SK-N-SH (cell line): ENCODE results near the gene DNM2. TPM values are rescaled to one million over a fixed set of nuclear protein-coding genes. Genes with fewer than 3 reads are reported as not detected.
A peak's percentile ranks its signal among the peaks of the same experiment; 100 is the strongest.

ENCODE experiments used
- CTCF ChIA-PET: fragments of 300-600, 350-600 bp; formaldehyde crosslinking; extraction: SDS; loops from one replicate; lab custom pipeline; 2021; lab: Yijun Ruan, JAX
- POLR2A ChIA-PET: fragments of 350-600 bp; sonication (Branson Sonifier 250); formaldehyde crosslinking; extraction: SDS; loops from one replicate; lab custom pipeline; 2020; ENCODE audit warnings: antibody characterized with exemption, inconsistent platforms; lab: Yijun Ruan, JAX
- DNase-seq: peaks from one replicate; pipeline ENCODE4 v3.0.0; 2012
- H2AFZ ChIP-seq: fragments of 200-600 bp; sonication (generic); 2 replicates; pipeline ENCODE4 v1.8.1; 2016; ENCODE audit warnings: antibody characterized with exemption, mild to moderate bottlenecking, low read depth
- H3F3A ChIP-seq: fragments of 200-600 bp; sonication (generic); replicated peaks from 2 replicates; pipeline ENCODE3; 2016; ENCODE audit warnings: antibody characterized with exemption, mild to moderate bottlenecking; ENCODE audit not compliant: insufficient read depth
- H3K27ac ChIP-seq, 2 experiments: fragments of 200-500 bp in 1 of 2; fragments of 200-600 bp in 1 of 2; sonication (Bioruptor generic) in 1 of 2; sonication (generic), shearing (Covaris generic) in 1 of 2; 2 replicates each; pipeline versions ENCODE4 v1.5.1 to v1.6.1; 2014 to 2016; ENCODE audit warnings: low read depth in 2 of 2, inconsistent platforms in 1 of 2, low read length in 1 of 2, mild to moderate bottlenecking in 1 of 2, mixed read lengths in 1 of 2
- H3K27me3 ChIP-seq: fragments of 200-600 bp; sonication (generic), shearing (Covaris generic); 2 replicates; pipeline ENCODE4 v1.6.1; 2016; ENCODE audit warnings: mixed run types; ENCODE audit not compliant: insufficient read depth
- H3K36me3 ChIP-seq, 2 experiments: fragments of 200-500 bp in 1 of 2; fragments of 200-600 bp in 1 of 2; sonication (Bioruptor generic) in 1 of 2; sonication (generic) in 1 of 2; replicated peaks in 1 of 2; 2 replicates each; pipeline versions ENCODE3 to v1.5.1; 2014 to 2016; ENCODE audit warnings: low read length in 1 of 2, mild to moderate bottlenecking in 1 of 2; ENCODE audit not compliant: insufficient read depth in 2 of 2, control insufficient read depth in 1 of 2
- H3K4me1 ChIP-seq, 2 experiments: fragments of 200-500 bp in 1 of 2; fragments of 200-600 bp in 1 of 2; sonication (Bioruptor generic) in 1 of 2; sonication (generic), shearing (Covaris generic) in 1 of 2; 2 replicates each; pipeline versions ENCODE4 v1.5.1 to v1.6.1; 2014 to 2016; ENCODE audit warnings: low read depth in 1 of 2, low read length in 1 of 2, mixed run types in 1 of 2; ENCODE audit not compliant: insufficient read depth in 2 of 2, control insufficient read depth in 1 of 2
- H3K4me2 ChIP-seq: fragments of 200-600 bp; sonication (generic), shearing (Covaris generic); 2 replicates; pipeline ENCODE4 v1.6.1; 2017; ENCODE audit warnings: mixed run types
- H3K4me3 ChIP-seq, 2 experiments: fragments of 200-500 bp in 1 of 2; fragments of 200-600 bp in 1 of 2; sonication (Bioruptor generic) in 1 of 2; sonication (generic), shearing (Covaris generic) in 1 of 2; 2 replicates each; pipeline versions ENCODE4 v1.5.1 to v1.8.1; 2014 to 2016; ENCODE audit warnings: low read depth in 2 of 2, inconsistent platforms in 1 of 2, low read length in 1 of 2, mild to moderate bottlenecking in 1 of 2, mixed read lengths in 1 of 2, moderate library complexity in 1 of 2
- H3K79me2 ChIP-seq: fragments of 200-600 bp; sonication (generic); 2 replicates; pipeline ENCODE4 v1.8.1; 2017; ENCODE audit warnings: mild to moderate bottlenecking; ENCODE audit not compliant: insufficient read depth
- H3K9ac ChIP-seq: fragments of 200-600 bp; sonication (generic); 2 replicates; pipeline ENCODE4 v1.6.1; 2017; ENCODE audit warnings: mixed run types
- H3K9me2 ChIP-seq: fragments of 200-600 bp; sonication (generic); 2 replicates; pipeline ENCODE4 v1.6.1; 2017; ENCODE audit warnings: mixed run types
- H3K9me3 ChIP-seq: fragments of 200-600 bp; sonication (generic); 2 replicates; pipeline ENCODE4 v1.6.1; 2017; ENCODE audit warnings: mixed run types, mild to moderate bottlenecking, moderate library complexity
- H4K20me1 ChIP-seq: fragments of 200-600 bp; sonication (generic); 2 replicates; pipeline ENCODE4 v1.6.1; 2017; ENCODE audit warnings: mild to moderate bottlenecking, mixed run types; ENCODE audit not compliant: insufficient read depth
- FOSL2 ChIP-seq: IDR thresholded peaks from 2 replicates; pipeline ENCODE4 v1.4.0; 2012; ENCODE audit warnings: low read depth, mild to moderate bottlenecking, moderate library complexity, borderline replicate concordance
- FOXJ3 ChIP-seq: sonication (generic); formaldehyde crosslinking; IDR thresholded peaks from 2 replicates; pipeline ENCODE4 v1.5.1; 2020; ENCODE audit warnings: mild to moderate bottlenecking, missing genetic modification reagents
- GABPA ChIP-seq: IDR thresholded peaks from 2 replicates; pipeline ENCODE4 v1.4.0; 2012; ENCODE audit warnings: low read depth, mild to moderate bottlenecking
- JUND ChIP-seq: IDR thresholded peaks from 2 replicates; pipeline ENCODE4 v1.4.0; 2012
- MXI1 ChIP-seq: IDR thresholded peaks from 2 replicates; pipeline ENCODE4 v1.6.1; 2012; ENCODE audit warnings: mild to moderate bottlenecking, low read depth, low read length, improper control_type of control experiment
- NFIC ChIP-seq: IDR thresholded peaks from 2 replicates; pipeline ENCODE4 v1.4.0; 2012; ENCODE audit warnings: borderline replicate concordance
- PBX3 ChIP-seq: IDR thresholded peaks from 2 replicates; pipeline ENCODE4; 2012
- REST ChIP-seq: IDR thresholded peaks from 2 replicates; pipeline ENCODE4 v1.6.1; 2012; ENCODE audit warnings: mild to moderate bottlenecking, low read depth, low read length, moderate library complexity
- WGBS: methylation state at CpG from one replicate; pipeline ENCODE4 v1.1.6; 2017; ENCODE audit warnings: low lambda C conversion rate; 5-methylcytosine and 5-hydroxymethylcytosine counted together
- polyA plus RNA-seq, 3 experiments: library from polyadenylated mRNA; depleted of rRNA; stranded (reverse); fragments of >200 nt; gene quantifications; 2 replicates each; pipeline ENCODE4 v1.2.3, GENCODE V29; 2012
- TF ChIP-seq, protein P1 (sequence below): IDR thresholded peaks from 2 replicates; pipeline ENCODE4 v1.4.0; 2012; ENCODE audit warnings: low read depth, borderline replicate concordance
- TF ChIP-seq, protein P2 (sequence below): fragments of 150-350 bp; IDR thresholded peaks from 2 replicates; pipeline ENCODE4 v1.6.1; 2016; ENCODE audit warnings: mild to moderate bottlenecking, low read depth, low read length

DNM2 gene
- polyA plus RNA-seq, 1 of the 3 experiments (the other 2 are of a cell fraction), result 52.5 TPM

DNA sequence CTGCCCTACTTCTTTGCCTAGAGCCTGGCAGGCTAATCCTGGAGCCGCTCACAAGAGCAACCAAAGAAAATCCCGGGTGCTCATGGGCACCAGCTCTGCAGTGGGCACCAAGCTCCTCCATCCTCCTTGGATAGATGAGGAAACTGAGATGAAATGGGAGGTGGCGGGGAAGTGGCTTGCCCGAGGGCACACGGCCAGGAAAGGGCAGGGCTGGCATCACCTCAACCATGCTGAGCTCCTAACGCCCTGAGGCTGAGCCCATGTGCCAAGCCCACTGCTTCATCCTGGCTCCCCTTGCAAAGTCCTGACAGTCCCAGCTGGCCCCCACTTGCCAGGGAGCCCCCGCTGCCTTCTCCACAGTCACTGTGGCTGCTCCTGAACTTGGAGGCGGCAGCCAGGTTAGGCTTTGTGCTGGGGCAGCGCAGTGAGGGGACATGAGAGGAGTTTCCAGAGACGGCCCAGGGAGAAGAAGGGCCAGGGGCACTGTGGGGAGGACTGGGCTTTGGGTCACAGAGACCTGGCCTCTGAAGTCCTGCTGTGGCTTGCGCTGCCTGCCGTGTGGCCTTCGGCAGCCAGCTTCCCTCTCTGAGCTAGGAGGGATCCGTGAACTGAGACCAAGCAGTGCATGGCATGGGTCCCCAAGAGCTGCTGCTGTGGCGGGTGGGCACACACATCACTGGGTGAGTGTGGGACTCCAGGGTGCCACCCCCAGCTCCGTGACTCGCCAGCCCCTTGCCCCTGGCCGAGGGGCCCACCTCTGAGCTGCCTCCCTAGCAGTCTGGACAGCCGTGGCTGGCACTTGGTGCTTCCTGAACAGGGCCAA is 100.6 kb downstream of the DNM2 start:
- no peaks in the 10 kb centered on the region for H3K9me2 ChIP-seq
- TF ChIP-seq FOXJ3, result no peak
- TF ChIP-seq JUND, result no peak
- TF ChIP-seq, protein P1, sequence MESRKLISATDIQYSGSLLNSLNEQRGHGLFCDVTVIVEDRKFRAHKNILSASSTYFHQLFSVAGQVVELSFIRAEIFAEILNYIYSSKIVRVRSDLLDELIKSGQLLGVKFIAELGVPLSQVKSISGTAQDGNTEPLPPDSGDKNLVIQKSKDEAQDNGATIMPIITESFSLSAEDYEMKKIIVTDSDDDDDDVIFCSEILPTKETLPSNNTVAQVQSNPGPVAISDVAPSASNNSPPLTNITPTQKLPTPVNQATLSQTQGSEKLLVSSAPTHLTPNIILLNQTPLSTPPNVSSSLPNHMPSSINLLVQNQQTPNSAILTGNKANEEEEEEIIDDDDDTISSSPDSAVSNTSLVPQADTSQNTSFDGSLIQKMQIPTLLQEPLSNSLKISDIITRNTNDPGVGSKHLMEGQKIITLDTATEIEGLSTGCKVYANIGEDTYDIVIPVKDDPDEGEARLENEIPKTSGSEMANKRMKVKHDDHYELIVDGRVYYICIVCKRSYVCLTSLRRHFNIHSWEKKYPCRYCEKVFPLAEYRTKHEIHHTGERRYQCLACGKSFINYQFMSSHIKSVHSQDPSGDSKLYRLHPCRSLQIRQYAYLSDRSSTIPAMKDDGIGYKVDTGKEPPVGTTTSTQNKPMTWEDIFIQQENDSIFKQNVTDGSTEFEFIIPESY, result no peak
- TF ChIP-seq NFIC, result no peak
- no peak for TF ChIP-seq MXI1
- TF ChIP-seq FOSL2, result no peak
- TF ChIP-seq PBX3, result no peak
- TF ChIP-seq REST, result no peak
- TF ChIP-seq, protein P2, sequence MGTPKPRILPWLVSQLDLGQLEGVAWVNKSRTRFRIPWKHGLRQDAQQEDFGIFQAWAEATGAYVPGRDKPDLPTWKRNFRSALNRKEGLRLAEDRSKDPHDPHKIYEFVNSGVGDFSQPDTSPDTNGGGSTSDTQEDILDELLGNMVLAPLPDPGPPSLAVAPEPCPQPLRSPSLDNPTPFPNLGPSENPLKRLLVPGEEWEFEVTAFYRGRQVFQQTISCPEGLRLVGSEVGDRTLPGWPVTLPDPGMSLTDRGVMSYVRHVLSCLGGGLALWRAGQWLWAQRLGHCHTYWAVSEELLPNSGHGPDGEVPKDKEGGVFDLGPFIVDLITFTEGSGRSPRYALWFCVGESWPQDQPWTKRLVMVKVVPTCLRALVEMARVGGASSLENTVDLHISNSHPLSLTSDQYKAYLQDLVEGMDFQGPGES, result no peak
- no peak for TF ChIP-seq GABPA
- peak overlapping the region; percentile 75; the same call in 1 of the 2 replicates for H3K9ac ChIP-seq
- CTCF ChIA-PET, result interaction anchor here (0.6 to 2.0 kb wide), 5 partner anchors 10 to 326 kb away, joined by 3 to 7 read pairs (median 5); partner anchors contain the start of gene DNM2
- H4K20me1 ChIP-seq, result no peaks in the 10 kb centered on the region
- no peaks in the 10 kb centered on the region for H3F3A ChIP-seq
- no peaks in the 10 kb centered on the region for H3K27me3 ChIP-seq
- peak; percentile 54 for DNase-seq
- POLR2A ChIA-PET, result interaction anchor here (1.0 to 1.7 kb wide), 2 partner anchors 8 to 13 kb away, joined by 3 to 5 read pairs; no protein-coding TSS in a partner anchor
- no peaks in the 10 kb centered on the region for H3K9me3 ChIP-seq
- H3K27ac ChIP-seq, result peak overlapping the region; percentile 91
- no peak overlapping the region for H2AFZ ChIP-seq
- WGBS, result 84% methylated on average over 12 of the region's 19 CpGs
- H3K4me3 ChIP-seq, result no peak overlapping the region
- H3K79me2 ChIP-seq, result peaks cover 31% of the 10 kb centered on the region
- H3K4me2 ChIP-seq, result peak overlapping the region; percentile 87; the same call in 1 of the 2 replicates
- H3K4me1 ChIP-seq, result peaks cover 29 to 53% of the 10 kb centered on the region in 2 experiments; a peak in 3 of 4 replicates
- H3K36me3 ChIP-seq, result peaks cover 10 to 15% of the 10 kb centered on the region in 2 experiments
